GM12878 (cell line): ENCODE measurements around the gene GATAD2B. TPM values are rescaled to one million over a fixed set of nuclear protein-coding genes. Genes with fewer than 3 reads are reported as not detected.
A peak's percentile ranks its signal among the peaks of the same experiment; 100 is the strongest.

Experiments
- ATAC-seq: fragments of 200-7000 bp; cut with Tn5 transposase; 3 replicates; pipeline ENCODE4 v1.9.1; 2020; ENCODE audit warnings: mild to moderate bottlenecking, moderate library complexity
- BruUV-seq: library from RNA; stranded (reverse); fragments of 400-500 nt; replicated peaks from 2 replicates; lab custom pipeline; 2021; lab: Mats Ljungman, UMichigan
- CTCF ChIA-PET: fragments of 300-600 bp; sonication (Branson Sonifier 250); formaldehyde crosslinking; extraction: SDS; loops from one replicate; lab custom pipeline; 2021; ENCODE audit warnings: inconsistent platforms; lab: Yijun Ruan, JAX
- POLR2A ChIA-PET: fragments of 350-600 bp; formaldehyde crosslinking; extraction: SDS; loops from one replicate; lab custom pipeline; 2021; ENCODE audit warnings: inconsistent platforms; lab: Charles Lee
- RAD21 ChIA-PET: fragments of 300-600 bp; sonication (Branson Sonifier 250); formaldehyde crosslinking; loops from one replicate; lab custom pipeline; 2023; ENCODE audit warnings: antibody characterized with exemption; ENCODE audit not compliant: unreplicated experiment; lab: Charles Lee
- SMC1A ChIA-PET: fragments of 300-600 bp; sonication (Branson Sonifier 250); formaldehyde crosslinking; loops from one replicate; lab custom pipeline; 2023; ENCODE audit not compliant: unreplicated experiment, uncharacterized antibody; lab: Charles Lee
- DNase-seq: peaks from one replicate; pipeline ENCODE4 v3.0.0-alpha.2; 2011; ENCODE audit warnings: low read depth, low spot score
- FAIRE-seq: peaks from 3 replicates; lab custom pipeline; 2011; peaks lifted over from hg19 to GRCh38; lab: Jason Lieb, UNC
- H2AFZ ChIP-seq: 2 replicates; pipeline ENCODE4 v1.6.0; 2011; ENCODE audit warnings: low read depth, low read length, control low read depth; ENCODE audit not compliant: control insufficient read depth
- H3K27ac ChIP-seq: 2 replicates; pipeline ENCODE4 v1.5.1; 2011; ENCODE audit warnings: control low read depth; ENCODE audit not compliant: control insufficient read depth, insufficient read depth
- H3K27me3 ChIP-seq, 2 experiments: replicated peaks in 1 of 2; 2 replicates each; pipeline versions ENCODE4 v1.6.0 to v1.6.1; 2011; ENCODE audit warnings: low read length in 1 of 2; ENCODE audit not compliant: control insufficient read depth in 2 of 2, insufficient read depth in 2 of 2
- H3K36me3 ChIP-seq, 2 experiments: 2 replicates each; pipeline ENCODE4 v1.5.1; 2011; ENCODE audit warnings: low read length in 1 of 2; ENCODE audit not compliant: control insufficient read depth in 2 of 2, insufficient read depth in 2 of 2
- H3K4me1 ChIP-seq: 2 replicates; pipeline ENCODE4 v1.6.1; 2011; ENCODE audit warnings: mild to moderate bottlenecking, low read length, moderate library complexity, mixed read lengths; ENCODE audit not compliant: control insufficient read depth, insufficient read depth
- H3K4me2 ChIP-seq: 2 replicates; pipeline ENCODE4 v1.6.0; 2011; ENCODE audit warnings: control low read depth; ENCODE audit not compliant: control insufficient read depth, insufficient read depth
- H3K4me3 ChIP-seq: fragments of 200-600 bp; sonication (generic); 2 replicates; pipeline ENCODE4 v1.5.1; 2016
- H3K79me2 ChIP-seq: 2 replicates; pipeline ENCODE4 v1.6.0; 2011; ENCODE audit warnings: low read length; ENCODE audit not compliant: control insufficient read depth, insufficient read depth
- H3K9ac ChIP-seq: 2 replicates; pipeline ENCODE4 v1.8.0; 2011; ENCODE audit warnings: low read length, control low read depth, mixed read lengths; ENCODE audit not compliant: control insufficient read depth, insufficient read depth
- H3K9me3 ChIP-seq: replicated peaks from 3 replicates; pipeline ENCODE4 v1.5.1; 2011; ENCODE audit warnings: mild to moderate bottlenecking, low read length; ENCODE audit not compliant: control insufficient read depth, insufficient read depth
- H4K20me1 ChIP-seq: 2 replicates; pipeline ENCODE4 v1.6.0; 2011; ENCODE audit not compliant: control insufficient read depth, insufficient read depth
- CUX1 ChIP-seq: IDR thresholded peaks from 2 replicates; pipeline ENCODE4 v1.6.1; 2012; ENCODE audit warnings: improper control_type of control experiment, low read depth, low read length; ENCODE audit not compliant: insufficient replicate concordance
- KAT2A ChIP-seq: conservative IDR thresholded peaks from 2 replicates; pipeline ENCODE4 v1.6.1; 2011; ENCODE audit warnings: low read depth, low read length; ENCODE audit not compliant: control insufficient read depth
- NR2F1 ChIP-seq: fragments of 450-650 bp; conservative IDR thresholded peaks from 2 replicates; pipeline ENCODE4 v1.6.1; 2017; ENCODE audit warnings: mild to moderate bottlenecking
- SKIL ChIP-seq: fragments of 450-650 bp; IDR thresholded peaks from 2 replicates; pipeline ENCODE4 v1.6.1; 2017; ENCODE audit warnings: mild to moderate bottlenecking, low read depth, inconsistent platforms; ENCODE audit not compliant: poor library complexity, severe bottlenecking
- SPI1 ChIP-seq: IDR thresholded peaks from 2 replicates; pipeline ENCODE4 v1.6.1; 2011; ENCODE audit warnings: low read depth, mild to moderate bottlenecking, low read length, moderate library complexity, borderline replicate concordance; ENCODE audit not compliant: insufficient read depth
- WGBS: methylation state at CpG from one replicate; pipeline ENCODE4 v1.1.6; 2016; ENCODE audit warnings: low lambda C conversion rate; ENCODE audit not compliant: insufficient replicate concordance, insufficient coverage; ENCODE audit errors: missing lambda C conversion rate; 5-methylcytosine and 5-hydroxymethylcytosine counted together
- in situ Hi-C: fragments of 300-500 bp; cut with MboI; formaldehyde crosslinking; loops from 9 replicates; pipeline ENCODE4 v1.14.3; 2018; ENCODE audit warnings: mixed read lengths
- intact Hi-C: fragments of 100-400 bp; cut with micrococcal nuclease; formaldehyde crosslinking; loops from one replicate; pipeline ENCODE4 v1.14.2; 2022; ENCODE audit not compliant: unreplicated experiment
- polyA plus RNA-seq, 11 experiments: library from polyadenylated mRNA; depleted of rRNA in 4 of 11; unstranded in 6 of 11; stranded (reverse) in 5 of 11; fragments of >200 nt; fragmentation: Nextera tagmentation in 4 of 11; fragmentation: Illumina TruSeq in 1 of 11; extraction: Ambion mirVana in 4 of 11; extraction: Trizol in 1 of 11; gene quantifications; 1 replicate in 1 of 11; 2 replicates in 10 of 11; pipeline versions ENCODE4 v1.2.1 to v1.2.3, GENCODE V29; 2011 to 2016; ENCODE audit warnings: inconsistent platforms in 2 of 11, missing spikeins in 2 of 11, low read depth in 1 of 11
- total RNA-seq, 4 experiments: library from RNA; depleted of rRNA in 3 of 4; stranded (reverse); fragments of >200 nt in 3 of 4; fragmentation: Illumina TruSeq in 1 of 4; extraction: Trizol in 1 of 4; gene quantifications; 2 replicates each; pipeline versions ENCODE4 v1.2.1 to v1.2.3, GENCODE V29; 2013 to 2021

GATAD2B gene
- total and polyA plus RNA-seq, 10 of the 15 experiments (the other 5 are each of a cell fraction or from before 2014, with no cell fraction given) = 2.4 to 63.1 (median 8.7) TPM

- TF ChIP-seq NR2F1 (peak; percentile 37; the same call in 1 of the 2 replicates), KAT2A (no peak), SKIL (no peak), CUX1 (no peak), SPI1 (no peak)
- Histone ChIP-seq H3K79me2 (no peaks in the 10 kb centered on the region), H3K4me1 (peaks cover 9% of the 10 kb centered on the region), H3K27me3 (no peaks in the 10 kb centered on the region), H2AFZ (no peak overlapping the region), H4K20me1 (no peaks in the 10 kb centered on the region), H3K9ac (no peak overlapping the region), H3K4me2 (no peak overlapping the region), H3K9me3 (no peaks in the 10 kb centered on the region), H3K27ac (no peak overlapping the region), H3K4me3 (no peak overlapping the region), H3K36me3 (no peaks in the 10 kb centered on the region; a peak in 1 of 4 replicates)
- no TSS peak for BruUV-seq
- ChIA-PET RAD21 (no interaction called here), CTCF (no interaction called here), POLR2A (no interaction called here), SMC1A (no interaction called here)
- no peak for FAIRE-seq
- DNase-seq = no peak
- in situ Hi-C loops (no loop called here), intact Hi-C loops (no loop called here)
- no peak for ATAC-seq
- WGBS = 81% methylated on average over 18 of the region's 18 CpGs
These were observed 143.8 kb downstream of the GATAD2B start for GRCh38 chr1:153778824-153779519.
